ENCODE results near the gene FAM180A.

FAM180A gene

GRCh38 chr7:135718794-135719437 lies 29.7 kb downstream of the FAM180A start:
- TF ChIP-seq, protein P1, sequence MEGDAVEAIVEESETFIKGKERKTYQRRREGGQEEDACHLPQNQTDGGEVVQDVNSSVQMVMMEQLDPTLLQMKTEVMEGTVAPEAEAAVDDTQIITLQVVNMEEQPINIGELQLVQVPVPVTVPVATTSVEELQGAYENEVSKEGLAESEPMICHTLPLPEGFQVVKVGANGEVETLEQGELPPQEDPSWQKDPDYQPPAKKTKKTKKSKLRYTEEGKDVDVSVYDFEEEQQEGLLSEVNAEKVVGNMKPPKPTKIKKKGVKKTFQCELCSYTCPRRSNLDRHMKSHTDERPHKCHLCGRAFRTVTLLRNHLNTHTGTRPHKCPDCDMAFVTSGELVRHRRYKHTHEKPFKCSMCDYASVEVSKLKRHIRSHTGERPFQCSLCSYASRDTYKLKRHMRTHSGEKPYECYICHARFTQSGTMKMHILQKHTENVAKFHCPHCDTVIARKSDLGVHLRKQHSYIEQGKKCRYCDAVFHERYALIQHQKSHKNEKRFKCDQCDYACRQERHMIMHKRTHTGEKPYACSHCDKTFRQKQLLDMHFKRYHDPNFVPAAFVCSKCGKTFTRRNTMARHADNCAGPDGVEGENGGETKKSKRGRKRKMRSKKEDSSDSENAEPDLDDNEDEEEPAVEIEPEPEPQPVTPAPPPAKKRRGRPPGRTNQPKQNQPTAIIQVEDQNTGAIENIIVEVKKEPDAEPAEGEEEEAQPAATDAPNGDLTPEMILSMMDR (IDR thresholded peaks at IDR 0.05; ENCODE audit: low read depth, low read length), result no peak

DNA sequence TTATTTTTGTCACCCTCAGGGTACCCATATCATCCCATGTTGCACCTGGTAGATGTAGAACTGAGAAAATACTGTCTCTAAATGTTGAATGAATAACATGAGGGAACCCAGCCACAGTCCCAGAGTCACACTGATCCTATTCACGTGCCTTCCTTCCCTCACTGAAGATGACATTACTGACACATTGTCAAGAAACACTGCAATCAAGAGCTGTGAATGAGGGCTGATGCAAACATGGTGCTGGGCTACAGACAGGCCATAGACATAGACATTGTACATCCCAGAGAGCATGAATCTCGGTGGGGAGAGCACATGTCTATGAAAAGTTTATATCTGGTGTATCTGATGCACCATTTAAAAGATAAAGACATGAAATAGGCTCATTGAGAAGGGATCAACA lies 30.4 kb downstream of the FAM180A start:
- H3K4me3 ChIP-seq (ENCODE audit: low read depth, low read length), result no peak overlapping the region
- TF ChIP-seq, protein P1 (IDR thresholded peaks at IDR 0.05; ENCODE audit: low read depth, low read length), result no peak

More at GRCh38 chr7:135718794-135719437, 29.7 kb downstream of the FAM180A start:
- H3K4me3 ChIP-seq (ENCODE audit: low read depth, low read length), result no peak overlapping the region

- TF ChIP-seq, protein P1 (IDR thresholded peaks at IDR 0.05; ENCODE audit: low read depth, low read length), result no peak
- H3K4me3 ChIP-seq (ENCODE audit: low read depth, low read length), result no peak overlapping the region
These were observed 30.9 kb downstream of the FAM180A start for GRCh38 chr7:135717693-135718092.

GRCh38 chr7:135716677-135717238 lies 31.9 kb downstream of the FAM180A start:
- TF ChIP-seq, protein P1 (IDR thresholded peaks at IDR 0.05; ENCODE audit: low read depth, low read length), result no peak

DNA sequence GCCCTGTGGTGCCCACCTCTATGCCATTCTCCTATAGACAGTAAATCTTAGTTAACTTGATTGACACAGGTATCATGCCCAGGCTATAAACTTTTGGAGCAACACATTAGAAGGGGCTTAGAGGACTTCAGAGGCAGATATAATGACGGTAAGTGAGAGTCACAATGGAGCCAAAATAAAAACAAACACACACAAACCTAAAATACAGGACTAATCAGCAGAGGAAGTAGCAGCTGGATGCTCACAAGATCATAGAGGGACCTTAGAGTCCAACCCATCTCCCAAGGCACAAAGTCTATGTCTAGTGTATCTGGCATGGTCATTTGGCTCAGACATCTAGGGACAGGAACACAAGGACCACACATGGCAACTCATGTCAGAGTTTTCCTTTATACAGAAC lies 32.9 kb downstream of the FAM180A start:
- H3K4me3 ChIP-seq (ENCODE audit: low read depth, low read length), result no peak overlapping the region
- TF ChIP-seq, protein P1 (IDR thresholded peaks at IDR 0.05; ENCODE audit: low read depth, low read length), result no peak

More at GRCh38 chr7:135716677-135717238, 31.9 kb downstream of the FAM180A start:
- H3K4me3 ChIP-seq (ENCODE audit: low read depth, low read length), result no peak overlapping the region

- TF ChIP-seq, protein P1 (IDR thresholded peaks at IDR 0.05; ENCODE audit: low read depth, low read length), result no peak
- no peak overlapping the region for H3K4me3 ChIP-seq (ENCODE audit: low read depth, low read length)
These were observed 33.5 kb downstream of the FAM180A start for GRCh38 chr7:135715055-135715522.

- no peak overlapping the region for H3K4me3 ChIP-seq (ENCODE audit: low read depth, low read length)
- TF ChIP-seq, protein P1 (IDR thresholded peaks at IDR 0.05; ENCODE audit: low read depth, low read length), result no peak
These were observed 34.0 kb downstream of the FAM180A start for GRCh38 chr7:135714534-135715009.

All from WI38 (cell line).